A673 (cell line): ENCODE data around the gene CDC42BPB. TPM values are rescaled to one million over a fixed set of nuclear protein-coding genes. Genes with fewer than 3 reads are reported as not detected.

ENCODE experiments used
- BruUV-seq: library from RNA; stranded (reverse); fragments of 400-500 nt; replicated peaks from 2 replicates; lab custom pipeline; 2021; lab: Mats Ljungman, UMichigan
- CTCF ChIA-PET: fragments of 300-600 bp; sonication (Branson Sonifier 250); formaldehyde crosslinking; loops from one replicate; lab custom pipeline; 2022; ENCODE audit warnings: antibody characterized with exemption; lab: Charles Lee
- POLR2A ChIA-PET: fragments of 300-600 bp; sonication (Branson Sonifier 250); formaldehyde crosslinking; loops from one replicate; lab custom pipeline; 2022; ENCODE audit warnings: antibody characterized with exemption; ENCODE audit not compliant: low non-redundant PET; lab: Charles Lee
- DNase-seq: peaks from one replicate; pipeline ENCODE4 v3.0.0-alpha.2; 2015; ENCODE audit warnings: low spot score
- H3K27ac ChIP-seq: fragments of 200-600 bp; sonication (generic); 2 replicates; pipeline ENCODE4 v1.5.1; 2016; ENCODE audit warnings: mixed run types, low read depth, mild to moderate bottlenecking, mixed read lengths, antibody characterized with exemption, low read length; ENCODE audit not compliant: poor library complexity, severe bottlenecking
- H3K27me3 ChIP-seq: fragments of 200-600 bp; sonication (generic); replicated peaks from 2 replicates; pipeline ENCODE4 v1.6.1; 2017; ENCODE audit warnings: mixed run types, low read depth, mild to moderate bottlenecking, mixed read lengths, antibody characterized with exemption, low read length; ENCODE audit not compliant: insufficient read depth, poor library complexity
- H3K36me3 ChIP-seq: fragments of 200-600 bp; sonication (generic); 2 replicates; pipeline ENCODE4 v1.6.1; 2016; ENCODE audit warnings: mixed run types, mild to moderate bottlenecking, mixed read lengths, antibody characterized with exemption, low read length; ENCODE audit not compliant: insufficient read depth, poor library complexity, severe bottlenecking
- H3K4me1 ChIP-seq: fragments of 200-600 bp; sonication (generic); 2 replicates; pipeline ENCODE4 v1.6.1; 2017; ENCODE audit warnings: mixed run types, mild to moderate bottlenecking, mixed read lengths, antibody characterized with exemption, low read length; ENCODE audit not compliant: insufficient read depth, poor library complexity, severe bottlenecking
- H3K4me3 ChIP-seq: fragments of 200-600 bp; sonication (generic); 2 replicates; pipeline ENCODE4 v1.5.1; 2016; ENCODE audit warnings: low read depth, mixed run types, mild to moderate bottlenecking, mixed read lengths, low read length; ENCODE audit not compliant: poor library complexity, severe bottlenecking
- H3K9me3 ChIP-seq: fragments of 200-600 bp; sonication (generic); 2 replicates; pipeline ENCODE4 v1.6.1; 2016; ENCODE audit warnings: mixed run types, low read depth, mild to moderate bottlenecking, mixed read lengths, antibody characterized with exemption, low read length; ENCODE audit not compliant: poor library complexity, severe bottlenecking
- CTCF ChIP-seq: fragments of 300-800, 200-600 bp; sonication (generic); conservative IDR thresholded peaks from 2 replicates; pipeline ENCODE4 v1.5.1; 2017; ENCODE audit warnings: low read depth, mild to moderate bottlenecking, antibody characterized with exemption, low read length, moderate library complexity, mixed read lengths
- EZH2 ChIP-seq: fragments of 200-600 bp; sonication (generic); IDR thresholded peaks from 2 replicates; pipeline ENCODE4 v1.6.1; 2017; ENCODE audit warnings: borderline replicate concordance, low read depth, mild to moderate bottlenecking, mixed read lengths, antibody characterized with exemption, low read length; ENCODE audit not compliant: poor library complexity, severe bottlenecking
- intact Hi-C: fragments of 100-400 bp; cut with micrococcal nuclease; formaldehyde crosslinking; loops from one replicate; pipeline ENCODE4 v1.10.0; 2022; ENCODE audit not compliant: unreplicated experiment
- total RNA-seq: library from RNA; stranded (reverse); gene quantifications from 2 replicates; pipeline ENCODE4 v1.2.3, GENCODE V29; 2021

Gene CDC42BPB
- total RNA-seq, 1 experiment from 2014 or later, result 103 TPM

- Histone ChIP-seq H3K4me1 (no peaks in the 10 kb centered on the region), H3K27me3 (no peaks in the 10 kb centered on the region), H3K27ac (no peak overlapping the region), H3K4me3 (no peak overlapping the region), H3K36me3 (peaks cover 3% of the 10 kb centered on the region), H3K9me3 (no peaks in the 10 kb centered on the region)
- no TSS peak for BruUV-seq
- POLR2A ChIA-PET, result no interaction called here
- DNase-seq, result no peak
- TF ChIP-seq EZH2, result no peak
- TF ChIP-seq CTCF, result no peak
- CTCF ChIA-PET, result no interaction called here
- intact Hi-C loops, result loop anchor here (10.0 kb wide), 1 partner anchor 386 kb away; no protein-coding TSS in a partner anchor
These were observed 146.9 kb downstream of the CDC42BPB start for GRCh38 chr14:102910442-102910841.

- intact Hi-C loops, result loop anchor here (10.0 kb wide), 1 partner anchor 385 kb away; no protein-coding TSS in a partner anchor
- ChIA-PET POLR2A (no interaction called here), CTCF (no interaction called here)
- Histone ChIP-seq H3K4me3 (no peak overlapping the region), H3K36me3 (peaks cover 6% of the 10 kb centered on the region), H3K4me1 (no peaks in the 10 kb centered on the region), H3K27ac (no peak overlapping the region), H3K27me3 (no peaks in the 10 kb centered on the region), H3K9me3 (no peaks in the 10 kb centered on the region)
- no peak for TF ChIP-seq EZH2
- TF ChIP-seq CTCF, result no peak
- DNase-seq, result no peak
- BruUV-seq, result no TSS peak
These were observed 147.4 kb downstream of the CDC42BPB start for GRCh38 chr14:102909911-102910310.

GRCh38 chr14:102909462-102909861 is 147.9 kb downstream of the CDC42BPB start:
- Histone ChIP-seq H3K4me3 (no peak overlapping the region), H3K9me3 (no peaks in the 10 kb centered on the region), H3K36me3 (peaks cover 6% of the 10 kb centered on the region), H3K27me3 (no peaks in the 10 kb centered on the region), H3K4me1 (no peaks in the 10 kb centered on the region), H3K27ac (no peak overlapping the region)
- POLR2A ChIA-PET, result no interaction called here
- CTCF ChIA-PET, result no interaction called here
- intact Hi-C loops, result no loop called here
- no TSS peak for BruUV-seq
- TF ChIP-seq CTCF, result no peak
- no peak for TF ChIP-seq EZH2
- no peak for DNase-seq
